Measurements from ENCODE around the gene GEMIN8. TPM values are rescaled to one million over a fixed set of nuclear protein-coding genes. Genes with fewer than 3 reads are reported as not detected.

GEMIN8 gene
- polyA plus RNA-seq, 2 of the 4 experiments (the other 2 are of a cell fraction) = 13.9 to 21.8 TPM

- TF ChIP-seq BCL3 (IDR thresholded peaks at IDR 0.05) = no peak
- no peak for TF ChIP-seq FOXS1 (CRISPR knock-in tag; IDR thresholded peaks at IDR 0.05)
- TF ChIP-seq BHLHE40 (IDR thresholded peaks at IDR 0.05; ENCODE audit: low read depth, low read length) = no peak
- TF ChIP-seq EP300 (IDR thresholded peaks at IDR 0.05) = no peak
- TF ChIP-seq RCOR1 (IDR thresholded peaks at IDR 0.05; ENCODE audit: low read depth, low read length) = no peak
- no peak for TF ChIP-seq HDAC2 (IDR thresholded peaks at IDR 0.05)
- no peak for TF ChIP-seq SMC3 (IDR thresholded peaks at IDR 0.05)
- TF ChIP-seq ZSCAN20 (CRISPR knock-in tag; IDR thresholded peaks at IDR 0.05) = no peak
- no peak for TF ChIP-seq SREBF2 (IDR thresholded peaks at IDR 0.05)
- TF ChIP-seq ZC3H11A (IDR thresholded peaks at IDR 0.05) = no peak
- no peak for TF ChIP-seq CHD4 (IDR thresholded peaks at IDR 0.05; ENCODE audit: borderline replicate concordance)
- no peak for TF ChIP-seq CEBPB (IDR thresholded peaks at IDR 0.05)
These were observed 62.1 kb downstream of the GEMIN8 start (continued) for GRCh38 chrX:13967636-13968035.

DNA sequence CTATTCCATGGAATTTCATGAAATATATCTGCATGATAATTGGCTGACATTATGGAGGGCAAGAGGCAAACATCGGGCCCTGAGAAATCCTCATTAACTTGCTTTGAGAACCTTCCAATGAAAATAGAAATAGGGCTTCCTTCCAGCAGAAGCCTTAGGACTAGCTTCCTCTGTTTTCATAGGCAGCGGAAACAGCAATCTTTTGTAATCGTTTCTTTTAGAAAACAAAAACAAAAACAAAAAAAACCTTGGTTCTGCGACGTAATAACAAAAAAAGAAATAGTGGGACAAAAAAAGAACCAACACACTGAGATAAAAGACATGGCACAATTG is 62.9 kb downstream of the GEMIN8 start:
- no peak overlapping the region for H3K27ac ChIP-seq
- 70% methylated on average over 5 of the region's 5 CpGs for WGBS (ENCODE audit: missing lambda C conversion rate)
- no peak for DNase-seq (ENCODE audit: low read depth in 1 of 2, low spot score in 1 of 2)
- ChIA-PET POLR2A (no interaction called here), CTCF (interaction anchor here (0.5 kb wide), 1 partner anchor 51 kb away, joined by 3 read pairs; no protein-coding TSS in a partner anchor)
- no peaks in the 10 kb centered on the region for H3K4me1 ChIP-seq
- H3K9me3 ChIP-seq = no peaks in the 10 kb centered on the region
- TF ChIP-seq FOXS1 (CRISPR knock-in tag; IDR thresholded peaks at IDR 0.05) (no peak), POLR2A (IDR thresholded peaks at IDR 0.05; ENCODE audit: low read length) (no peak), TFCP2L1 (CRISPR knock-in tag; IDR thresholded peaks at IDR 0.05) (no peak), RFX5 (IDR thresholded peaks at IDR 0.05) (no peak), MAFK (IDR thresholded peaks at IDR 0.05; ENCODE audit: partially characterized antibody) (no peak), CBX2 (IDR thresholded peaks at IDR 0.05; ENCODE audit: borderline replicate concordance, low read depth) (no peak), EHMT2 (IDR thresholded peaks at IDR 0.05; ENCODE audit: low read depth) (no peak), SMC3 (IDR thresholded peaks at IDR 0.05) (no peak), CHD2 (IDR thresholded peaks at IDR 0.05; ENCODE audit: low read length, partially characterized antibody) (no peak), SREBF2 (IDR thresholded peaks at IDR 0.05) (no peak), HOXA7 (CRISPR knock-in tag; IDR thresholded peaks at IDR 0.05) (no peak), PHF8 (IDR thresholded peaks at IDR 0.05; ENCODE audit: borderline replicate concordance, low read depth) (no peak), HDAC2 (IDR thresholded peaks at IDR 0.05) (no peak)
- TF ChIP-seq, protein P1, sequence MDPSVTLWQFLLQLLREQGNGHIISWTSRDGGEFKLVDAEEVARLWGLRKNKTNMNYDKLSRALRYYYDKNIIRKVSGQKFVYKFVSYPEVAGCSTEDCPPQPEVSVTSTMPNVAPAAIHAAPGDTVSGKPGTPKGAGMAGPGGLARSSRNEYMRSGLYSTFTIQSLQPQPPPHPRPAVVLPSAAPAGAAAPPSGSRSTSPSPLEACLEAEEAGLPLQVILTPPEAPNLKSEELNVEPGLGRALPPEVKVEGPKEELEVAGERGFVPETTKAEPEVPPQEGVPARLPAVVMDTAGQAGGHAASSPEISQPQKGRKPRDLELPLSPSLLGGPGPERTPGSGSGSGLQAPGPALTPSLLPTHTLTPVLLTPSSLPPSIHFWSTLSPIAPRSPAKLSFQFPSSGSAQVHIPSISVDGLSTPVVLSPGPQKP (IDR thresholded peaks at IDR 0.05; ENCODE audit: low read depth, low read length) = no peak
- no peak for FAIRE-seq
- ATAC-seq = no peak
- H3K4me2 ChIP-seq = no peak overlapping the region
- H3K4me3 ChIP-seq = no peak overlapping the region

DNA sequence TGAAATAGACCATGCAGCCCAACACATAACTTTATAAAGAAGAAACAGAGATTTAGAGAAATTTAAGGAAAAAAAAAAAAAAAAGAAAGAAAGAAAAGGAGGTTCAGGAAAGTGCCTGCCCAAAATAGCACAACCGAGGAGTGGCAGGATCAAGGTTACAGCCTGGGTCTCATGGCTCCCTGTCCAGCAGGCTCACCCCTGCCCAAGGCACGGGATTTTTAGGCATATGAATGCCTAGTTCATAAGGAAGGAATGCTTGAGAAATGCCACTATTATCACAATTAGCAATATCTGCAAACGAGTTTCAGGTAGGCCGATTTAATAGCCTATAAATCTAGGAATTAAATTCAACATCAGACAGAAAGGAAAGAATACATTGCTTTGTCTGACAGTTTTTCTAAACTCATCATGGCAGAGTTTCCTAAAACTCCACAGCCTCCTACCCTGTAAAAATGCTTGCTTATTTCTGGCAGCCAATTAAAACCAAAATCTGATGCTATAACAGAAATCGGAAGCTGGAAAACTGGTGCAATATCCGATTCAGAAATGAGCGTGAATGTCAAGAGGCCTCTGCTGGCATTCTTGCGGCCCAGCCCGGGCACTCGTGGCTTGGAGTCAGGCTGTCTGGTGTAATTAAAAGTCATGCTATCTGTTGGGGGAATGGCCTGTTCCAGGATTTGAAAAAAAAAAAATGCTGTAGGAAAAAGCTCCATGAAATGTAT is 63.5 kb downstream of the GEMIN8 start:
- Histone ChIP-seq H3K27ac (no peak overlapping the region), H3K4me3 (no peak overlapping the region), H3K4me1 (no peaks in the 10 kb centered on the region), H3K9me3 (no peaks in the 10 kb centered on the region), H3K4me2 (no peak overlapping the region)
- 65% methylated on average over 10 of the region's 10 CpGs for WGBS (ENCODE audit: missing lambda C conversion rate)
- POLR2A ChIA-PET = no interaction called here
- ATAC-seq = no peak
- no peak for FAIRE-seq
- DNase-seq (ENCODE audit: low read depth in 1 of 2, low spot score in 1 of 2) = no peak
- CTCF ChIA-PET = interaction anchor here (0.5 kb wide), 1 partner anchor 50 kb away, joined by 3 read pairs; no protein-coding TSS in a partner anchor
- TF ChIP-seq, protein P1 (IDR thresholded peaks at IDR 0.05; ENCODE audit: low read depth, low read length) = no peak
- no peak for TF ChIP-seq PHF8 (IDR thresholded peaks at IDR 0.05; ENCODE audit: borderline replicate concordance, low read depth)
- no peak for TF ChIP-seq ZNF302 (CRISPR knock-in tag; IDR thresholded peaks at IDR 0.05)
- no peak for TF ChIP-seq SREBF2 (IDR thresholded peaks at IDR 0.05)
- no peak for TF ChIP-seq ESRRA (IDR thresholded peaks at IDR 0.05; ENCODE audit: borderline replicate concordance, low read length)
- TF ChIP-seq BCL3 (IDR thresholded peaks at IDR 0.05) = no peak
- TF ChIP-seq E2F6 (IDR thresholded peaks at IDR 0.05; ENCODE audit: borderline replicate concordance, low read depth) = no peak
- no peak for TF ChIP-seq TFCP2L1 (CRISPR knock-in tag; IDR thresholded peaks at IDR 0.05)
